Activated CD8-positive, alpha-beta memory T cell treated with anti-CD3 and anti-CD28 coated beads, Interleukin-2, amount 50 U/mL, for 1 hour (primary cell): ENCODE results near the gene UMODL1.

Source experiments
- DNase-seq: peaks from one replicate; pipeline ENCODE4 v3.0.0-alpha.2; 2020; ENCODE audit errors: extremely low read depth

UMODL1 gene

GRCh38 chr21:42039911-42040351 is 31.2 kb upstream of the UMODL1 start:
- no peak for DNase-seq

GRCh38 chr21:42040411-42041180 is 30.5 kb upstream of the UMODL1 start:
- DNase-seq = no peak

GRCh38 chr21:42041246-42041645 is 29.9 kb upstream of the UMODL1 start:
- no peak for DNase-seq

- DNase-seq = no peak
Observed at GRCh38 chr21:42041711-42042110, 29.4 kb upstream of the UMODL1 start.

- no peak for DNase-seq
Observed at GRCh38 chr21:42042651-42043050, 28.5 kb upstream of the UMODL1 start.

- no peak for DNase-seq
Observed at GRCh38 chr21:42043201-42043895, 27.8 kb upstream of the UMODL1 start.

- no peak for DNase-seq
Observed at GRCh38 chr21:42043961-42044360, 27.2 kb upstream of the UMODL1 start.

GRCh38 chr21:42044871-42045495 is 26.1 kb upstream of the UMODL1 start:
- DNase-seq = no peak

GRCh38 chr21:42047821-42048613 is 23.1 kb upstream of the UMODL1 start:
- no peak for DNase-seq

- no peak for DNase-seq
Observed at GRCh38 chr21:42048870-42049577, 22.1 kb upstream of the UMODL1 start.

GRCh38 chr21:42049578-42050430 is 21.3 kb upstream of the UMODL1 start:
- no peak for DNase-seq

- DNase-seq = no peak
Observed at GRCh38 chr21:42051788-42052187, 19.3 kb upstream of the UMODL1 start.

- no peak for DNase-seq
Observed at GRCh38 chr21:42055425-42055824, 15.7 kb upstream of the UMODL1 start.

- DNase-seq = no peak
Observed at GRCh38 chr21:42056468-42056867, 14.6 kb upstream of the UMODL1 start.

GRCh38 chr21:42056996-42057689 is 14.0 kb upstream of the UMODL1 start:
- no peak for DNase-seq

- no peak for DNase-seq
Observed at GRCh38 chr21:42057851-42058437, 13.2 kb upstream of the UMODL1 start.

GRCh38 chr21:42058631-42059111 is 12.4 kb upstream of the UMODL1 start:
- no peak for DNase-seq

GRCh38 chr21:42059141-42059540 is 12.0 kb upstream of the UMODL1 start:
- no peak for DNase-seq

- DNase-seq = no peak
Observed at GRCh38 chr21:42059721-42060120, 11.4 kb upstream of the UMODL1 start.
